DND-41 (cell line): ENCODE data around the gene CD52.

Experiments
- ATAC-seq: fragments of 200-7000 bp; cut with Tn5 transposase; 3 replicates; pipeline ENCODE4 v1.9.1; 2021; ENCODE audit warnings: low read depth; ENCODE audit not compliant: insufficient read depth
- DNase-seq: peaks from one replicate; pipeline ENCODE4 v3.0.0-alpha.2; 2020
- H2AFZ ChIP-seq: 2 replicates; pipeline ENCODE4 v1.6.0; 2012; ENCODE audit warnings: low read depth, low read length
- H3K27ac ChIP-seq: 2 replicates; pipeline ENCODE4 v1.5.1; 2012; ENCODE audit warnings: low read length, inconsistent platforms
- H3K27me3 ChIP-seq: fragments of 200-600 bp; sonication (generic); 2 replicates; pipeline ENCODE4 v1.6.0; 2012; ENCODE audit warnings: low read length, mild to moderate bottlenecking, inconsistent platforms; ENCODE audit not compliant: insufficient read depth, poor library complexity
- H3K36me3 ChIP-seq: 2 replicates; pipeline ENCODE4 v1.5.1; 2012; ENCODE audit warnings: low read length, inconsistent platforms; ENCODE audit not compliant: insufficient read depth
- H3K4me1 ChIP-seq: 2 replicates; pipeline ENCODE4 v1.5.1; 2012; ENCODE audit warnings: mild to moderate bottlenecking, low read length; ENCODE audit not compliant: insufficient read depth
- H3K4me2 ChIP-seq: 2 replicates; pipeline ENCODE4 v1.6.0; 2012; ENCODE audit warnings: mild to moderate bottlenecking, moderate library complexity, low read length, inconsistent platforms; ENCODE audit not compliant: insufficient read depth
- H3K4me3 ChIP-seq, 2 experiments: fragments of 200-600 bp in 1 of 2; shearing (Covaris generic) in 1 of 2; 2 replicates each; pipeline ENCODE4 v1.5.1; 2012 to 2016; ENCODE audit warnings: inconsistent platforms in 2 of 2, low read length in 2 of 2, mild to moderate bottlenecking in 2 of 2, low read depth in 1 of 2, moderate library complexity in 1 of 2
- H3K79me2 ChIP-seq: 2 replicates; pipeline ENCODE4 v1.6.0; 2012; ENCODE audit warnings: low read length, inconsistent platforms; ENCODE audit not compliant: insufficient read depth
- H3K9ac ChIP-seq: 2 replicates; pipeline ENCODE4 v1.6.0; 2012; ENCODE audit warnings: low read depth, mild to moderate bottlenecking, inconsistent platforms, low read length, moderate library complexity
- H3K9me3 ChIP-seq: 2 replicates; pipeline ENCODE4 v1.5.1; 2012; ENCODE audit warnings: low read length, moderate library complexity, mild to moderate bottlenecking, inconsistent platforms; ENCODE audit not compliant: insufficient read depth, severe bottlenecking
- H4K20me1 ChIP-seq: 2 replicates; pipeline ENCODE4 v1.6.0; 2012; ENCODE audit warnings: low read length; ENCODE audit not compliant: insufficient read depth
- CTCF ChIP-seq: IDR thresholded peaks from 2 replicates; pipeline ENCODE4 v1.5.1; 2012; ENCODE audit warnings: borderline replicate concordance, low read length, moderate library complexity, mild to moderate bottlenecking; ENCODE audit not compliant: poor library complexity, severe bottlenecking; ENCODE audit errors: extremely low read depth
- EZH2 ChIP-seq: IDR thresholded peaks from 3 replicates; pipeline ENCODE4 v1.6.1; 2012; ENCODE audit warnings: borderline replicate concordance, low read depth, mild to moderate bottlenecking, moderate library complexity, low read length, inconsistent platforms; ENCODE audit not compliant: severe bottlenecking

CD52 gene

DNA sequence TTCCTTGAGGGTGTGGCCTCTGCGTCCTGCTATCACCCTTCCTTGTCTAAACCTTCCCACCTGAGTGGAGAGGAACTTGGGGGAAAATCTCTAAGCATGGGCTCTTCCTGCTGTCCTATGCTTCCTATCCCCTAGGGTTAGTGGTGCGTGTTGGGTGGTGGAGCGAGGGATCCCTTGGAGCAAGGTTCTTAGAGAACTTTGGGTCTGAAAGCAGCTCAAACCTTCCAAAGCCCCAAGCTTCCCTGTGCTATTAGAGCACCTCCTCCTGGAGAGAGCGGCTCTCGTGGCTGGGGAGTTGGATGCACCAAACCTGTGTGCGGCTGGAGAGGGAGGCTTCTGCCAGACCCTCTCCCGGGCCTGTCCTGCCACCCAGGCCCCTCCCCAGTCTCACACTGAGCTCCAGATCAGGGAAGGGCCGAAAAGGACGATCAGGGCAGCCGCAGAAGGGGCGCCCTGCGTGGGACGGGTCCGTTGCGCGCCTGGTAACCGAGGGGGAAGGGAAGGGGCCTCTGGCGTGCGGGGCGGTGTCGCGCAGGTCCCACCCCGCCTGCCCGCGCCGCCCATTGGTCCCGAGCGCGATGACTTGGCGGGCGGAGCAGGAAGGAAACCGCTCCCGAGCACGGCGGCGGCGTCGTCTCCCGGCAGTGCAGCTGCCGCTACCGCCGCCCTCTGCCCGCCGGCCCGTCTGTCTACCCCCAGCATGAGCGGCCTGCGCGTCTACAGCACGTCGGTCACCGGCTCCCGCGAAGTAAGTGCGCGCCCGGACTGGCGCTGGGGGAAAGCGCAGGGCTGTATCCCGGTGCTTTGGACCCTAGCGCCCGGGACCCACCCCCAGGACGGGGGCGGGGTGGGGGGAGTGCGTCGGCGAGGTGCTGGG is 38.1 kb upstream of the CD52 start, which contains the start of gene SH3BGRL3:
TSS of gene SH3BGRL3 (plus strand) at position 631 of the 877 bp plus-strand sequence. CDS start at position 701, 70 bp downstream.
- no peak for TF ChIP-seq EZH2
- peak; percentile 65 for TF ChIP-seq CTCF
- Histone ChIP-seq H3K36me3 (peaks cover 73% of the 10 kb centered on the region), H3K9me3 (no peaks in the 10 kb centered on the region), H3K4me2 (peak within 1 kb of the TSS; percentile 67), H3K79me2 (peaks cover 32% of the 10 kb centered on the region), H3K27me3 (no peaks in the 10 kb centered on the region), H3K4me1 (peaks cover 52% of the 10 kb centered on the region), H3K9ac (peak within 1 kb of the TSS; percentile 91), H3K27ac (peak within 1 kb of the TSS; percentile 72), H4K20me1 (peaks cover 22% of the 10 kb centered on the region; the same call in 1 of the 2 replicates), H2AFZ (peak within 1 kb of the TSS; percentile 79), H3K4me3 (peak within 1 kb of the TSS; percentile 34 to 74; a peak in 3 of 4 replicates)
- DNase-seq (peak; percentile 88), ATAC-seq (peak; percentile 87)

DNA sequence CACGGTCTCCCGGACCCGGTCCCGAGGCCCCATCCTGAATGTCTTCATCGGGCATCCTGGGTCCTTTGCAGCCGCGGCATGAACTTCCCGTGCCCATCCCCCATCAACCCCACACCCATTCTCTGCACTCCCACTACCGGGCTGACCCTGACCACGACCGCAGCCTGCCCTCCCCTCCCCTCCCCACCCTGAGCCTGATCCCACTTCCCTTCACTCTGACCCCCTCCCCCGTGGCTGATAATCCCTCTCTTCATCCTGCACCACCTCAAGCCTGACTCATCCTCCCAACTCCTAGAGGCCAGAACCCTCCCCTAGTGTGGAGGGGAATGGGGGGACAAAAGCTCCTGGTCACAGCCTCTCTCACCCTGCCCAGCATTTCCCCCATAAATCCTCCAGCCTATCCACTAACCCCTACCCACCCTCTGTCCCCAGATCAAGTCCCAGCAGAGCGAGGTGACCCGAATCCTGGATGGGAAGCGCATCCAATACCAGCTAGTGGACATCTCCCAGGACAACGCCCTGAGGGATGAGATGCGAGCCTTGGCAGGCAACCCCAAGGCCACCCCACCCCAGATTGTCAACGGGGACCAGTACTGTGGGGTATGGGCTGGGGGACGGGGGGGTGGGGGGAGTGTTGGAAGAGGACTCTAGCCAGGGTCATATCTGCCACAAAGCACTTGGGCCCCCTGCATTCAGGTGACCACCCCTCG is 37.3 kb upstream of the CD52 start:
- peaks cover 60% of the 10 kb centered on the region for H3K4me1 ChIP-seq
- DNase-seq = peak; percentile 72

More for the DNA sequence above, 37.3 kb upstream of the CD52 start:
- Histone ChIP-seq H3K9ac (peak overlapping the region; percentile 91), H3K4me3 (peak overlapping the region; percentile 34 to 74; a peak in 3 of 4 replicates), H3K27ac (peak overlapping the region; percentile 72), H4K20me1 (peaks cover 22% of the 10 kb centered on the region; the same call in 1 of the 2 replicates), H3K27me3 (no peaks in the 10 kb centered on the region), H3K36me3 (peaks cover 72% of the 10 kb centered on the region), H3K4me2 (peak overlapping the region; percentile 67), H3K9me3 (no peaks in the 10 kb centered on the region), H3K79me2 (peaks cover 32% of the 10 kb centered on the region), H2AFZ (peak overlapping the region; percentile 70)
- no peak for TF ChIP-seq EZH2
- no peak for TF ChIP-seq CTCF
- peak; percentile 17 for ATAC-seq
